IMR-90 (cell line): Measurements from ENCODE around the gene LRRTM4.

Experiments
- CHD1 ChIP-seq: IDR thresholded peaks from 2 replicates; pipeline ENCODE4 v1.6.1; 2012; ENCODE audit warnings: low read depth, low read length, improper control_type of control experiment
- CTCF ChIP-seq: conservative IDR thresholded peaks from 2 replicates; pipeline ENCODE4 v1.5.1; 2012; ENCODE audit warnings: mild to moderate bottlenecking, low read depth, low read length, improper control_type of control experiment
- MAZ ChIP-seq: IDR thresholded peaks from 2 replicates; pipeline ENCODE4 v1.6.1; 2012; ENCODE audit warnings: low read depth, mild to moderate bottlenecking, low read length, improper control_type of control experiment, moderate library complexity, borderline replicate concordance
- NFE2L2 ChIP-seq: fragments of 150-350 bp; IDR thresholded peaks from 2 replicates; pipeline ENCODE4 v1.6.1; 2016; ENCODE audit warnings: low read depth, mild to moderate bottlenecking, low read length
- POLR2A ChIP-seq: IDR thresholded peaks from 2 replicates; pipeline ENCODE4 v1.6.1; 2012; ENCODE audit warnings: mild to moderate bottlenecking, low read depth, low read length
- RAD21 ChIP-seq: IDR thresholded peaks from 2 replicates; pipeline ENCODE4 v1.6.1; 2012; ENCODE audit warnings: low read length, improper control_type of control experiment
- SMC3 ChIP-seq: fragments of 150-350 bp; IDR thresholded peaks from 2 replicates; pipeline ENCODE4 v1.6.1; 2016; ENCODE audit warnings: low read depth, mild to moderate bottlenecking, antibody characterized with exemption, low read length, moderate library complexity
- USF2 ChIP-seq: fragments of 150-350 bp; IDR thresholded peaks from 2 replicates; pipeline ENCODE4 v1.6.1; 2017; ENCODE audit warnings: mild to moderate bottlenecking, antibody characterized with exemption, low read length, low read depth

GRCh38 chr2:77512507-77512906 is 9.7 kb downstream of the LRRTM4 start:
- TF ChIP-seq CTCF (no peak), POLR2A (no peak), MAZ (no peak), NFE2L2 (no peak), CHD1 (no peak), USF2 (no peak), SMC3 (no peak), RAD21 (no peak)
